IMR-90 (cell line): Measurements from ENCODE around the gene DGKQ. TPM values are rescaled to one million over a fixed set of nuclear protein-coding genes. Genes with fewer than 3 reads are reported as not detected.

ENCODE experiments used
- ATAC-seq: fragments of 200-7000 bp; cut with Tn5 transposase; 2 replicates; pipeline ENCODE4 v1.9.1; 2020; ENCODE audit warnings: low read depth, mild to moderate bottlenecking, moderate library complexity
- BruUV-seq: library from RNA; stranded (reverse); fragments of 400-500 nt; replicated peaks from 2 replicates; lab custom pipeline; 2021; lab: Mats Ljungman, UMichigan
- CTCF ChIA-PET: fragments of 300-600 bp; formaldehyde crosslinking; extraction: SDS; loops from one replicate; lab custom pipeline; 2021; ENCODE audit warnings: antibody characterized with exemption; lab: Yijun Ruan, JAX
- POLR2A ChIA-PET: fragments of 300-600 bp; sonication (Branson Sonifier 250); formaldehyde crosslinking; loops from one replicate; lab custom pipeline; 2022; ENCODE audit warnings: antibody characterized with exemption; ENCODE audit not compliant: unreplicated experiment; lab: Charles Lee
- DNase-seq: peaks from one replicate; pipeline ENCODE4 v3.0.0; 2013
- H2AFZ ChIP-seq: replicated peaks from 2 replicates; pipeline ENCODE3; 2013; ENCODE audit warnings: low read length, mild to moderate bottlenecking; ENCODE audit not compliant: poor library complexity
- H2AK5ac ChIP-seq: 2 replicates; pipeline ENCODE4 v1.6.1; 2013; ENCODE audit warnings: low read depth, low read length, inconsistent platforms
- H2AK9ac ChIP-seq: replicated peaks from 2 replicates; pipeline ENCODE3; 2013; ENCODE audit warnings: mild to moderate bottlenecking, low read depth, low read length, moderate library complexity; ENCODE audit not compliant: poor library complexity
- H2BK120ac ChIP-seq: 2 replicates; pipeline ENCODE4 v1.6.1; 2013; ENCODE audit warnings: low read depth, low read length, inconsistent platforms
- H2BK15ac ChIP-seq: 3 replicates; pipeline ENCODE4 v1.6.1; 2013; ENCODE audit warnings: low read depth, low read length, inconsistent platforms
- H2BK20ac ChIP-seq: 2 replicates; pipeline ENCODE4 v1.6.1; 2013; ENCODE audit warnings: low read depth, mild to moderate bottlenecking, inconsistent platforms, low read length, moderate library complexity
- H2BK5ac ChIP-seq: 2 replicates; pipeline ENCODE4 v1.6.1; 2013; ENCODE audit warnings: mild to moderate bottlenecking, low read depth, low read length, inconsistent platforms; ENCODE audit not compliant: poor library complexity, severe bottlenecking
- H3K14ac ChIP-seq: replicated peaks from 2 replicates; pipeline ENCODE4 v1.6.1; 2013; ENCODE audit warnings: low read depth, low read length, inconsistent platforms
- H3K18ac ChIP-seq: 2 replicates; pipeline ENCODE4 v1.6.1; 2013; ENCODE audit warnings: low read depth, low read length, control low read depth
- H3K23ac ChIP-seq: 2 replicates; pipeline ENCODE4 v1.6.1; 2013; ENCODE audit warnings: low read depth, low read length, inconsistent platforms
- H3K27ac ChIP-seq: 2 replicates; pipeline ENCODE4 v1.5.1; 2013; ENCODE audit warnings: mild to moderate bottlenecking, control low read depth, low read length; ENCODE audit not compliant: insufficient read depth
- H3K27me3 ChIP-seq: 2 replicates; pipeline ENCODE4 v1.6.1; 2013; ENCODE audit warnings: low read length; ENCODE audit not compliant: control insufficient read depth, insufficient read depth
- H3K36me3 ChIP-seq: 2 replicates; pipeline ENCODE4 v1.6.1; 2013; ENCODE audit warnings: low read length, mixed read lengths; ENCODE audit not compliant: control insufficient read depth, insufficient read depth
- H3K4ac ChIP-seq: 2 replicates; pipeline ENCODE4 v1.6.1; 2013; ENCODE audit warnings: low read depth, low read length, inconsistent platforms
- H3K4me1 ChIP-seq: 2 replicates; pipeline ENCODE4 v1.6.1; 2013; ENCODE audit warnings: low read length, mixed read lengths; ENCODE audit not compliant: control insufficient read depth, insufficient read depth
- H3K4me2 ChIP-seq: 2 replicates; pipeline ENCODE4 v1.6.1; 2013; ENCODE audit warnings: low read depth, mild to moderate bottlenecking, control low read depth, low read length, moderate library complexity
- H3K4me3 ChIP-seq: 2 replicates; pipeline ENCODE4 v1.5.1; 2013; ENCODE audit warnings: low read depth, mild to moderate bottlenecking, control low read depth, low read length, moderate library complexity; ENCODE audit not compliant: insufficient read depth
- H3K56ac ChIP-seq: 2 replicates; pipeline ENCODE4 v1.6.1; 2013; ENCODE audit warnings: low read length, inconsistent platforms; ENCODE audit not compliant: insufficient read depth; ENCODE audit errors: extremely low read depth
- H3K79me1 ChIP-seq, 2 experiments: 2 replicates each; pipeline ENCODE4 v1.6.1; 2013; ENCODE audit warnings: low read length in 2 of 2, inconsistent platforms in 1 of 2, low read depth in 1 of 2
- H3K9ac ChIP-seq: 2 replicates; pipeline ENCODE4 v1.6.1; 2013; ENCODE audit warnings: low read depth, low read length, control low read depth
- H3K9me1 ChIP-seq: 2 replicates; pipeline ENCODE4 v1.6.1; 2013; ENCODE audit warnings: low read length, inconsistent platforms; ENCODE audit not compliant: insufficient read depth
- H3K9me3 ChIP-seq: 2 replicates; pipeline ENCODE4 v1.6.1; 2013; ENCODE audit warnings: low read length; ENCODE audit not compliant: control insufficient read depth, insufficient read depth
- H4K20me1 ChIP-seq: 2 replicates; pipeline ENCODE4 v1.6.1; 2013; ENCODE audit warnings: low read length, inconsistent platforms; ENCODE audit not compliant: insufficient read depth
- H4K5ac ChIP-seq: 2 replicates; pipeline ENCODE4 v1.6.1; 2013; ENCODE audit warnings: mild to moderate bottlenecking, low read depth, low read length, control low read depth
- H4K8ac ChIP-seq, 2 experiments: 2 replicates each; pipeline ENCODE4 v1.6.1; 2013; ENCODE audit warnings: low read depth in 2 of 2, low read length in 2 of 2, control low read depth in 1 of 2, inconsistent platforms in 1 of 2
- H4K91ac ChIP-seq: 2 replicates; pipeline ENCODE4 v1.6.1; 2013; ENCODE audit warnings: low read depth, low read length, inconsistent platforms; ENCODE audit not compliant: insufficient read depth
- BHLHE40 ChIP-seq: fragments of 150-350 bp; IDR thresholded peaks from 2 replicates; pipeline ENCODE4 v1.6.1; 2016; ENCODE audit warnings: mild to moderate bottlenecking, low read depth, low read length
- MAZ ChIP-seq: IDR thresholded peaks from 2 replicates; pipeline ENCODE4 v1.6.1; 2012; ENCODE audit warnings: low read depth, mild to moderate bottlenecking, low read length, improper control_type of control experiment, moderate library complexity, borderline replicate concordance
- NFE2L2 ChIP-seq: fragments of 150-350 bp; IDR thresholded peaks from 2 replicates; pipeline ENCODE4 v1.6.1; 2016; ENCODE audit warnings: low read depth, mild to moderate bottlenecking, low read length
- RAD21 ChIP-seq: IDR thresholded peaks from 2 replicates; pipeline ENCODE4 v1.6.1; 2012; ENCODE audit warnings: low read length, improper control_type of control experiment
- RCOR1 ChIP-seq: IDR thresholded peaks from 2 replicates; pipeline ENCODE4 v1.6.1; 2012; ENCODE audit warnings: mild to moderate bottlenecking, low read length, improper control_type of control experiment; ENCODE audit not compliant: insufficient replicate concordance
- RFX5 ChIP-seq: IDR thresholded peaks from 2 replicates; pipeline ENCODE4 v1.8.0; 2012; ENCODE audit warnings: low read depth, mild to moderate bottlenecking, low read length, moderate library complexity
- WGBS, 2 experiments: methylation state at CpG; one replicate each; pipeline versions ENCODE4 v1.1.5 to v1.1.7; 2013; ENCODE audit warnings: missing lambda C conversion rate in 2 of 2; ENCODE audit not compliant: insufficient read length in 1 of 2; ENCODE audit errors: extremely low coverage in 2 of 2; 5-methylcytosine and 5-hydroxymethylcytosine counted together
- dilution Hi-C: fragments of 300-500 bp; cut with HindIII; formaldehyde crosslinking; loops from one replicate; pipeline ENCODE4 v1.14.3; 2018; ENCODE audit warnings: low sequenced_read_pairs; ENCODE audit not compliant: unreplicated experiment
- in situ Hi-C: fragments of 300-500 bp; cut with MboI; formaldehyde crosslinking; loops from 3 replicates; pipeline ENCODE4 v1.14.3; 2019; ENCODE audit warnings: low sequenced_read_pairs, inconsistent platforms, mixed read lengths
- intact Hi-C: fragments of 100-400 bp; cut with micrococcal nuclease; formaldehyde crosslinking; loops from 2 replicates; pipeline ENCODE4 v1.10.0; 2022
- polyA plus RNA-seq, 3 experiments: library from polyadenylated mRNA; depleted of rRNA; stranded (reverse); fragments of >200 nt; gene quantifications; 2 replicates each; pipeline ENCODE4 v1.2.3, GENCODE V29; 2012; ENCODE audit warnings: low replicate concordance in 1 of 3
- total RNA-seq: library from RNA; depleted of rRNA; stranded (reverse); fragments of >200 nt; gene quantifications from 2 replicates; pipeline ENCODE4 v1.2.3, GENCODE V29; 2012
- TF ChIP-seq, protein P1 (sequence below): fragments of 150-350 bp; IDR thresholded peaks from 2 replicates; pipeline ENCODE4 v1.6.1; 2017; ENCODE audit warnings: mild to moderate bottlenecking, antibody characterized with exemption, low read length, low read depth

Gene DGKQ
- total and polyA plus RNA-seq, 2 of the 4 experiments (the other 2 are of a cell fraction) = 4.3 to 15.6 TPM

DNA sequence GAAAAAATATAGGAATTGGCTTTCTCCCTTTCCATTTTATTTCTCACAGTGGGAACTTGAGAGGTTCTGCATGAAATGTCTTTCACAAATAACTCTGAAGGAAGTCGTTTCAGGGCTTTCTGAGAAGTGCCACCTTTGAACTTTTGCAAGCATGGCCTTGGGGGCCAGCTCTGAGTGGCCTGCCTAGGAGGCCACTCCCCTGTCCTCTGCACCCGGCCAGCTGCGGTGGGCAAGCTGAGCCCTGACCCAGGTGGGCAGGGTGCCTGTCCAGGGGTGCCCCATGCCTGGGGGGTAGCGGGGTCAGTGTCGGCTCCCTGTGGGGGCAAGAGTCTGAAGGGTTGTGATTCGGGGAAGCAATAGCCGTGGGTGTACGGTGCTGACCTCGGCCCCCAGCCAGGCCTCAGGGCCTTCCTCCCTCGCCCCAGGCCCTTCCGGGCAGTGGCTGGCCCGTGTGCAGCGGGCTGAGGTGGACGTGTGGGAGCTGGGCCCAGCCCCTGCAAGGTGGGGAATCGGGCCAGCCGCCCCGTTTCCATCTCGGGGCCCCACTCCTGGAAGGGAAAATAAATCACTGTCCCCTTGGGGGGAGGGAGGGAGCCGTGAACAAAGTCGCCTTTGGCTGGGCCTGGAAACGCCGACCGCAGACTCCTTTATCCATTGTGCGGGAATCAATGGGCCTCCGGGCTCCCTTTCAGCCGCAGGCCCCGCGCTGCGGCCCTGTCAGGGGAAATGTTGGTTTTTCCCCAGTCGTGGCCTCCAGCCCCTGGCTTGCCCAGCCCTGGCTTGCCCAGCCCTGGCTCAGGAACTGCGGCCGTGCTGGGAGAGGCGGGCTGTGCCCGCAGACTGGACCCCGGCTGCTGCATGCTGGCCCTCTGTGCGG lies 41.2 kb upstream of the DGKQ start:
- H2BK120ac ChIP-seq = no peak overlapping the region
- no peak overlapping the region for H3K27ac ChIP-seq
- intact Hi-C loops (loop anchor here (5.0 kb wide), 2 partner anchors 118 to 333 kb away; partner anchors contain the start of gene UVSSA), in situ Hi-C loops (no loop called here), dilution Hi-C loops (no loop called here)
- H3K9me3 ChIP-seq = no peaks in the 10 kb centered on the region
- H4K5ac ChIP-seq = no peak overlapping the region
- POLR2A ChIA-PET = interaction anchor here (0.5 kb wide), 1 partner anchor 69 kb away, joined by 3 read pairs; no protein-coding TSS in a partner anchor
- no peak overlapping the region for H3K56ac ChIP-seq
- H2BK20ac ChIP-seq = no peak overlapping the region
- no peak overlapping the region for H2BK15ac ChIP-seq
- H3K4ac ChIP-seq = no peak overlapping the region
- H2AK5ac ChIP-seq = no peak overlapping the region
- no peak overlapping the region for H4K8ac ChIP-seq
- WGBS, 2 experiments = 92% methylated on average over 6 of the region's 36 CpGs; no CpG with 5 or more reads in 1 of the 2 experiments
- no peak for TF ChIP-seq NFE2L2
- TF ChIP-seq RFX5 = no peak
- no peak for TF ChIP-seq MAZ
- TF ChIP-seq, protein P1, sequence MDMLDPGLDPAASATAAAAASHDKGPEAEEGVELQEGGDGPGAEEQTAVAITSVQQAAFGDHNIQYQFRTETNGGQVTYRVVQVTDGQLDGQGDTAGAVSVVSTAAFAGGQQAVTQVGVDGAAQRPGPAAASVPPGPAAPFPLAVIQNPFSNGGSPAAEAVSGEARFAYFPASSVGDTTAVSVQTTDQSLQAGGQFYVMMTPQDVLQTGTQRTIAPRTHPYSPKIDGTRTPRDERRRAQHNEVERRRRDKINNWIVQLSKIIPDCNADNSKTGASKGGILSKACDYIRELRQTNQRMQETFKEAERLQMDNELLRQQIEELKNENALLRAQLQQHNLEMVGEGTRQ = no peak
- TF ChIP-seq RCOR1 = no peak
- TF ChIP-seq BHLHE40 = no peak
- TF ChIP-seq RAD21 = no peak
- H4K91ac ChIP-seq = no peak overlapping the region
- H3K4me1 ChIP-seq = peaks cover 9% of the 10 kb centered on the region
- H2AK9ac ChIP-seq = no peak overlapping the region
- H4K20me1 ChIP-seq = peaks cover 30% of the 10 kb centered on the region
- peaks cover 0 to 9% of the 10 kb centered on the region in 2 experiments; a peak in 2 of 4 replicates for H3K79me1 ChIP-seq
- peaks cover 4% of the 10 kb centered on the region; the same call in 1 of the 2 replicates for H3K9me1 ChIP-seq
- H3K4me3 ChIP-seq = no peak overlapping the region
- no peak overlapping the region for H3K14ac ChIP-seq
- H3K9ac ChIP-seq = no peak overlapping the region
- H2AFZ ChIP-seq = no peak overlapping the region
- H3K36me3 ChIP-seq = peaks cover 5% of the 10 kb centered on the region; the same call in 1 of the 2 replicates
- DNase-seq (no peak), ATAC-seq (no peak)
- no peak overlapping the region for H3K4me2 ChIP-seq
- BruUV-seq = no TSS peak
- no peak overlapping the region for H2BK5ac ChIP-seq
- no peak overlapping the region for H3K18ac ChIP-seq
- no peaks in the 10 kb centered on the region for H3K27me3 ChIP-seq
- CTCF ChIA-PET = no interaction called here
- no peak overlapping the region for H3K23ac ChIP-seq
